Measurements from ENCODE around the gene YARS1. TPM values are rescaled to one million over a fixed set of nuclear protein-coding genes. Genes with fewer than 3 reads are reported as not detected.
A peak's percentile ranks its signal among the peaks of the same experiment; 100 is the strongest.

YARS1 gene
- total RNA-seq (100 to 1,000 TPM in 2 of 5 experiments, 10 to 100 TPM in 3; 70.2 to 175 (median 86.8) TPM), polyA plus RNA-seq (10 to 100 TPM; 48.6 to 49.5 TPM), total RNA-seq (71.9 reads per million, percentile 78 among the genes with 10 or more reads in this experiment)

DNA sequence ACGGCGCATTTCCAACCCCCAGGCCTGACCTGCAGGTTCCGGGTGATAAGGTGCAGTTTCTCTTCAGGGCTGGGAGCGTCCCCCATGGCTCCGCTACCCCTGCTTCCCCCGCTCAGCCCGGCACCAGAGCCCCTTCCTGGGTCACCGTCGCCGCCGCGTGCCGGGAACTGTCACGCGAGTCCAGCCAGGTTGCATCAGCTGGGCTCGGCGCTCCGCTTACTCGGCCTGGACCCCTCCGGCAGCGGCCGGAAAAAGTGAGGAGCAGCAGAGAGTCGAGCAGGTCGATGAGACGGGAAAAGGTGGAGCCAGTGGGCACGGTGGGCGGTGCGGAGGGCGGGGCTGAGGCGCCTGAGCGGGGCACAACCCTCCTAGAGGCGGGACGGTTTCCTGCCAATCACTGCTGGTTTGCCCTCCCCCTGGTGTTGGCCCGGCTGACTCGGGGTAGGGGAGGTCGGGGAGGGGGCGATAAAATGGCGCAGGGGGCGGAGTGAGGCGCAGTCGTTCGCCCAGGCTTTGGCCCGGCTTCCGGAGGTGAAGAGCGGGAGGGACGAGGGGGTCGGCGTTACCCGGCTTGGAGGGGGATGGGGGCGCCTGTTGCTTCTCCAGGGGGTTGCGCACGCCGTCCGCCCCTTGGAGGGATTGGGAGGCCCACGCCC is at the start of gene YARS1, which contains the start of gene S100PBP:
YARS1 (minus strand) TSS at position 200 of the 656 bp plus-strand sequence; CDS start at position 86, 114 bp downstream.
S100PBP (plus strand) TSS at position 495 of the 656 bp plus-strand sequence. CDS start 8,447 bp downstream, outside the sequence.
- Mint-ChIP-seq H3K36me3 (peaks cover 0 to 29% (median 10%) of the 10 kb centered on the region in 5 donors), H3K27me3 (no peaks in the 10 kb centered on the region), H3K4me3 (peak within 1 kb of the TSS; percentile 85 to 99 (median 96)), H3K4me1 (peaks cover 35 to 72% (median 59%) of the 10 kb centered on the region in 7 donors), H3K9me3 (no peaks in the 10 kb centered on the region), H3K27ac (peak within 1 kb of the TSS; percentile 82 to 96 (median 92))
- DNase-seq (peak; percentile 98 to 100 (median 99)), ATAC-seq (peak; percentile 99)
- ChIA-PET CTCF (interaction anchor here (0.6 kb wide), 1 partner anchor 418 kb away, joined by 4 read pairs; no protein-coding TSS in a partner anchor), POLR2A (interaction anchor here (0.9 to 1.4 kb wide), 6 partner anchors 10 to 637 kb away, joined by 3 to 5 read pairs (median 4); partner anchors contain the start of genes AZIN2, RBBP4 and ZBTB8OS)
- peak within 1 kb of the TSS; percentile 86 for H3K4me3 ChIP-seq (ENCODE audit: low read length)
- H3K4me1 ChIP-seq (ENCODE audit: control insufficient read depth in 2 of 2, insufficient read depth in 2 of 2, low read length in 2 of 2): peaks cover 26 to 36% of the 10 kb centered on the region in 2 donors
- H3K27ac ChIP-seq (ENCODE audit: low read depth, low read length): peak within 1 kb of the TSS; percentile 85
- H3K9me3 ChIP-seq (ENCODE audit: control insufficient read depth in 2 of 3, low read length in 3 of 3): no peaks in the 10 kb centered on the region
- intact Hi-C loops (cut with micrococcal nuclease): loop anchor here (1.0 to 5.0 kb wide), 16 partner anchors 16 to 1520 kb away; partner anchors contain the start of genes AK2 (in 2 of the 2), BSDC1 (in 2 of the 2), ZBTB8OS (in 2 of the 2) and AZIN2 (in 1 of the 2)
- H3K27me3 ChIP-seq (ENCODE audit: control insufficient read depth in 2 of 2, insufficient read depth in 2 of 2, low read length in 2 of 2): no peaks in the 10 kb centered on the region
- H3K36me3 ChIP-seq (ENCODE audit: control insufficient read depth in 2 of 3, insufficient read depth in 3 of 3, low read length in 3 of 3): peaks cover 0 to 9% (median 0%) of the 10 kb centered on the region in 3 experiments

DNA sequence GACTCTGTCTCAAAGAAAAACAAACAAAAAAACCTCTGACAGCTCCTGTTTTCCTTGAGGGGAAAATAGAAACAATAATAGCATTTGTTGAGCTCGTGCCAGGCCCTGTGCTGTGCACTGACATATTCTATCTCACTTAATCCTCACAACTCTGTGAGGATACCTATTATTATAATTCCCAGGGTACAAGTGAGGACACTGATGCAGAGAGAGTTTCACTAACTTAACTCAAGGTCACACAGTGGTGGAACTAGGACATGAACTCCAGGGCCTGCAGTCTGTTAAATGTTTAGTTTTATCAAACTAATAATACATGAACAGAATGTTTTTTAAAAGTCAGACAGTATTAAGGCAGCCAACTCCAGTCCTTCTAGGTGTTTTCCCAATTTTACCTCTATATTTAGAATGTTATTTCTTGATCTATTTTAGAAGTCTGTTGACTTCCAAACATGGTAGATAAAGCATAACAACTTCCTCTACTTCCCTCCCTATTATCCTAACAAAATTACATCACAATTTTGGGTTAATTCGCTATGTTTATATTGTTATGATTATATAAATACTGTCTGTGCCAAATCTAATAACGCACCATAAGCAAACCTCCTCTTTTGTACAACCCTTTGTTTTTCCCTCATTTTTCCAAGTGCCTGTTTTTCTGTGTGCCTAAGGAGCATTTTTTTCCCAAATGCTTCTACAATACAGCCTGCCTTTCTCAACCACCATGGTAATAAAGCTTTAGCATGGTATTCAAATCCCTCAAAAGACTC is 48.7 kb upstream of the YARS1 start:
- DNase-seq (no peak), ATAC-seq (no peak)
- Histone ChIP-seq H3K9me3 (ENCODE audit: control insufficient read depth in 2 of 3, low read length in 3 of 3) (no peaks in the 10 kb centered on the region), H3K27me3 (ENCODE audit: control insufficient read depth in 2 of 2, insufficient read depth in 2 of 2, low read length in 2 of 2) (peaks cover 0 to 5% of the 10 kb centered on the region in 2 donors), H3K4me1 (ENCODE audit: control insufficient read depth in 2 of 2, insufficient read depth in 2 of 2, low read length in 2 of 2) (peaks cover 0 to 3% of the 10 kb centered on the region in 2 donors), H3K27ac (ENCODE audit: low read depth, low read length) (no peak overlapping the region), H3K4me3 (ENCODE audit: low read length) (no peak overlapping the region), H3K36me3 (ENCODE audit: control insufficient read depth in 2 of 3, insufficient read depth in 3 of 3, low read length in 3 of 3) (no peaks in the 10 kb centered on the region)
- intact Hi-C loops (cut with micrococcal nuclease): no loop called here
- no peak overlapping the region for H3K27ac Mint-ChIP-seq
- ChIA-PET CTCF (no interaction called here), POLR2A (no interaction called here)
- no peaks in the 10 kb centered on the region for H3K9me3 Mint-ChIP-seq
- H3K36me3 Mint-ChIP-seq: peaks cover 15 to 60% (median 33%) of the 10 kb centered on the region in 5 donors
- no peak overlapping the region for H3K4me3 Mint-ChIP-seq
- H3K4me1 Mint-ChIP-seq: peaks cover 6 to 14% (median 9%) of the 10 kb centered on the region in 7 donors
- peaks cover 16 to 21% (median 19%) of the 10 kb centered on the region in 5 donors for H3K27me3 Mint-ChIP-seq

DNA sequence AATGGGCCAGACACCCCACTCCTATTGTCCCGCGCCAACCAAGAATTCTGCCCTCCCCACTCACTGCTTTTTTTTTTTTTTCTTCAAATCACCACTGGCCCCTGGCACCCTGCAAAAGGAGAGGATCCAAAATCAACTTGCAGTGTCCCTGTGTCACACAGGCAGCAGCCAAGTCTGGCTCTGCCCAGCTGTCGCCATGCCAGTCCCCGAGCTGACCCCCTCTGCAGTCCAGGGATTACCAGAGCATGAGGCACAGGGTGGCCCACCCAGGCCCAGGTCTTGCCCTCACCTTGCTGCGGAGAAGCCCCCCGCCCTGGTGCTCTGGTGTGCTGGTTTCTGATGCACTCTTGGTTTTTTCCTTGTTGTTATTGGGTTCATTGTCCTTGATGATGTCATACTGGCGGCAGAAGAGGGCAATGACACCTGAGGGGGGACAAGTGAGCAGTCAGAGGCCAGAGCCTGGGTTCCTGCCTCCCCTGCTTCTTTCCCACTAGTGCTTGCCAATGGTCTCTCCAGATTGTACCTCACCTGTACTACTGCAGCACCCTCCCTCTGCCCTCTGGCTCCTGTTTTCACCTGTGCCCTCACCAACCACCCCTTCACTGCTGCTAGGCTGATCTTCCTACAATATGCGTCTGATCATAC is 47.3 kb upstream of the YARS1 start:
- intact Hi-C loops (cut with micrococcal nuclease): no loop called here
- no peaks in the 10 kb centered on the region for H3K9me3 Mint-ChIP-seq
- Histone ChIP-seq H3K4me3 (ENCODE audit: low read length) (no peak overlapping the region), H3K4me1 (ENCODE audit: control insufficient read depth in 2 of 2, insufficient read depth in 2 of 2, low read length in 2 of 2) (no peaks in the 10 kb centered on the region), H3K27me3 (ENCODE audit: control insufficient read depth in 2 of 2, insufficient read depth in 2 of 2, low read length in 2 of 2) (no peaks in the 10 kb centered on the region), H3K9me3 (ENCODE audit: control insufficient read depth in 2 of 3, low read length in 3 of 3) (no peaks in the 10 kb centered on the region), H3K36me3 (ENCODE audit: control insufficient read depth in 2 of 3, insufficient read depth in 3 of 3, low read length in 3 of 3) (peaks cover 0 to under 1% (median 0%) of the 10 kb centered on the region in 3 experiments), H3K27ac (ENCODE audit: low read depth, low read length) (no peak overlapping the region)
- ChIA-PET CTCF (no interaction called here), POLR2A (no interaction called here)
- H3K27me3 Mint-ChIP-seq: peaks cover 7 to 12% (median 11%) of the 10 kb centered on the region in 5 donors
- no peak overlapping the region for H3K27ac Mint-ChIP-seq
- no peak for DNase-seq
- H3K36me3 Mint-ChIP-seq: peaks cover 12 to 65% (median 33%) of the 10 kb centered on the region in 5 donors
- ATAC-seq: no peak
- H3K4me1 Mint-ChIP-seq: peaks cover under 1 to 6% (median 3%) of the 10 kb centered on the region in 7 donors
- no peak overlapping the region for H3K4me3 Mint-ChIP-seq

DNA sequence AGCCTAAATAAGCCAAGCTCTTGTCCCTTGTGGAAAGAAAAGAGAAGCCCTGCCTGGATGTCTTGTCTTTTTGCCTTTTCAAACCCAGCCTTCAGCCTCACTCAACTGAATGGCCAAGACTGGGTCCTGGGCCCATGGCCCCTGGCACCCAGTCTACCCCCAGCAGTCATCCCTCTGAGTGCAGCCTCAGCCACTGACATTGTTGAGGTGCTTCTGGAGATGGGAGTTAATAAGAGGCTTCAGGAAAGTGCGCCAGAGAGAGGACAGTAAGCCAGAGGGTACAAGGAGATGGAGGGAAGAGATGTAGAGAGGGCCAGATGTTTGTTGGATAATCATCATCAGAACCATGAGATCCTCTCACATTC is 46.7 kb upstream of the YARS1 start:
- no peaks in the 10 kb centered on the region for H3K27me3 ChIP-seq (ENCODE audit: control insufficient read depth in 2 of 2, insufficient read depth in 2 of 2, low read length in 2 of 2)
- no peaks in the 10 kb centered on the region for H3K9me3 ChIP-seq (ENCODE audit: control insufficient read depth in 2 of 3, low read length in 3 of 3)
- H3K9me3 Mint-ChIP-seq: no peaks in the 10 kb centered on the region
- ATAC-seq (no peak), DNase-seq (no peak)
- H3K27ac Mint-ChIP-seq: no peak overlapping the region
- H3K36me3 ChIP-seq (ENCODE audit: control insufficient read depth in 2 of 3, insufficient read depth in 3 of 3, low read length in 3 of 3): peaks cover 0 to 7% (median 0%) of the 10 kb centered on the region in 3 experiments
- peaks cover 8 to 68% (median 33%) of the 10 kb centered on the region in 5 donors for H3K36me3 Mint-ChIP-seq
- no peak overlapping the region for H3K27ac ChIP-seq (ENCODE audit: low read depth, low read length)
- CTCF ChIA-PET: no interaction called here
- H3K4me1 ChIP-seq (ENCODE audit: control insufficient read depth in 2 of 2, insufficient read depth in 2 of 2, low read length in 2 of 2): no peaks in the 10 kb centered on the region
- peaks cover 0 to 5% (median 0%) of the 10 kb centered on the region in 7 donors for H3K4me1 Mint-ChIP-seq
- H3K27me3 Mint-ChIP-seq: peaks cover under 1 to 6% (median 5%) of the 10 kb centered on the region in 5 donors
- POLR2A ChIA-PET: no interaction called here
- H3K4me3 ChIP-seq (ENCODE audit: low read length): no peak overlapping the region
- intact Hi-C loops (cut with micrococcal nuclease): no loop called here
- no peak overlapping the region for H3K4me3 Mint-ChIP-seq

DNA sequence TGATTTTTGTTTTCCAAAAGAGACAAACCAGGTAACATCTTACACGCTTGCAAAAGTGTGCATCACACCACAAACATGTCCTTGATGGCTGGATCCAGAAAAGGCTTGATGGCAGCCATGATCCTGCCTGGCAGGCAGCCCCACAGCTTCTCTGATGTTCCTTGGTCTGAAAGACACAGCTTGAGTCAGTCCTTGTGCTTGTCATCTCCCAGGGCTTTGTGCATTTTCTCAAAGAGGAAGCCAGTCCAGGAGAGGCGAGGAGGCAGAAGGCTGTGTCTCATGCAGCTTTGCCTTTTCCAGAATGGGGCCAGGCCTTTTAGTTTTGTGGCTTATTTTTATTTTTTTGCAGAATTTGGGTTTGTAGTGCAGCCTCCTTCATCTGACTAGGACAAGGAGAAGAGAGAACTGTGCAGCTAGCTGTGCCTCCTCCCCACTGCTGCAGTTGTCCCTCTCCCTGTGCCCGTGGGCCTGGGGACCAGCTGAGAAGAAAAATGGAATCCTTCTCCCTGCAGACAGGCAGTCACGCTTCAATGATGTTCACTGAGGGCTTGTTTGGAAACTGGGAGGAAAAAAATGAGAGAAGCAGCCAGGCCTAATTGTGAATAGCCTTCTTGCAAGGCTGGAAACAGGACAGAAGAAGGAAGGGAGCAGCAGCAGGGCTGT is 46.2 kb upstream of the YARS1 start:
- Mint-ChIP-seq H3K27me3 (peaks cover 0 to under 1% (median 0%) of the 10 kb centered on the region in 5 donors), H3K27ac (no peak overlapping the region), H3K4me3 (no peak overlapping the region), H3K9me3 (no peaks in the 10 kb centered on the region), H3K4me1 (peaks cover 0 to 5% (median 0%) of the 10 kb centered on the region in 7 donors), H3K36me3 (peaks cover 3 to 64% (median 28%) of the 10 kb centered on the region in 5 donors)
- Histone ChIP-seq H3K36me3 (ENCODE audit: control insufficient read depth in 2 of 3, insufficient read depth in 3 of 3, low read length in 3 of 3) (peaks cover 0 to 11% (median 0%) of the 10 kb centered on the region in 3 experiments), H3K4me3 (ENCODE audit: low read length) (no peak overlapping the region), H3K27me3 (ENCODE audit: control insufficient read depth in 2 of 2, insufficient read depth in 2 of 2, low read length in 2 of 2) (no peaks in the 10 kb centered on the region), H3K27ac (ENCODE audit: low read depth, low read length) (no peak overlapping the region), H3K4me1 (ENCODE audit: control insufficient read depth in 2 of 2, insufficient read depth in 2 of 2, low read length in 2 of 2) (no peaks in the 10 kb centered on the region), H3K9me3 (ENCODE audit: control insufficient read depth in 2 of 3, low read length in 3 of 3) (no peaks in the 10 kb centered on the region)
- ATAC-seq (no peak), DNase-seq (no peak)
- CTCF ChIA-PET: interaction anchor here (0.6 kb wide), 1 partner anchor 9 kb away, joined by 3 read pairs; no protein-coding TSS in a partner anchor
- intact Hi-C loops (cut with micrococcal nuclease): no loop called here
- POLR2A ChIA-PET: no interaction called here

Data from naive thymus-derived CD4-positive, alpha-beta T cell (primary cell).